PFSK-1 (cell line): Measurements from ENCODE around the gene PLA2G4B.

Source experiments
- FOXP2 ChIP-seq: optimal IDR thresholded peaks from 2 replicates; pipeline ENCODE3; 2011; ENCODE audit warnings: borderline replicate concordance, control low read depth, inconsistent platforms; ENCODE audit not compliant: insufficient read depth; ENCODE audit errors: extremely low read length, extremely low read depth
- POLR2AphosphoS5 ChIP-seq: IDR thresholded peaks from 2 replicates; pipeline ENCODE4 v1.6.1; 2012; ENCODE audit warnings: low read depth, mild to moderate bottlenecking, control low read depth, low read length, moderate library complexity
- REST ChIP-seq, 2 experiments: IDR thresholded peaks; 2 replicates each; pipeline versions ENCODE4 v1.6.1 to v1.8.0; 2011 to 2012; ENCODE audit warnings: low read depth in 2 of 2, low read length in 2 of 2, control low read depth in 1 of 2, inconsistent platforms in 1 of 2, mild to moderate bottlenecking in 1 of 2, moderate library complexity in 1 of 2; ENCODE audit not compliant: insufficient read depth in 1 of 2
- SIN3A ChIP-seq: IDR thresholded peaks from 2 replicates; pipeline ENCODE4 v1.6.1; 2012; ENCODE audit warnings: mild to moderate bottlenecking, low read length, moderate library complexity, borderline replicate concordance; ENCODE audit not compliant: insufficient read depth
- TAF1 ChIP-seq: IDR thresholded peaks from 2 replicates; pipeline ENCODE4 v1.6.1; 2012; ENCODE audit warnings: low read length, control low read depth, borderline replicate concordance; ENCODE audit not compliant: insufficient read depth

Gene PLA2G4B

GRCh38 chr15:41816788-41817187, 21.9 kb upstream of the PLA2G4B start:
- TF ChIP-seq POLR2AphosphoS5 (no peak), REST (IDR thresholded peaks at IDR 0.05; ENCODE audit: insufficient read depth in 1 of 2, low read depth in 2 of 2, low read length in 2 of 2) (no peak)

- TF ChIP-seq FOXP2 (no peak), TAF1 (no peak), SIN3A (no peak), POLR2AphosphoS5 (no peak), REST (IDR thresholded peaks at IDR 0.05; ENCODE audit: insufficient read depth in 1 of 2, low read depth in 2 of 2, low read length in 2 of 2) (no peak)
Measured at GRCh38 chr15:41817327-41817726, 21.3 kb upstream of the PLA2G4B start.

- TF ChIP-seq FOXP2 = no peak
- no peak for TF ChIP-seq REST (IDR thresholded peaks at IDR 0.05; ENCODE audit: insufficient read depth in 1 of 2, low read depth in 2 of 2, low read length in 2 of 2)
- no peak for TF ChIP-seq TAF1
- no peak for TF ChIP-seq POLR2AphosphoS5
- TF ChIP-seq SIN3A = no peak
Measured at GRCh38 chr15:41817781-41818180, 20.9 kb upstream of the PLA2G4B start.

GRCh38 chr15:41819455-41820050, 19.1 kb upstream of the PLA2G4B start:
- TF ChIP-seq FOXP2 (no peak), REST (IDR thresholded peaks at IDR 0.05; ENCODE audit: insufficient read depth in 1 of 2, low read depth in 2 of 2, low read length in 2 of 2) (no peak), TAF1 (no peak), POLR2AphosphoS5 (no peak)

- no peak for TF ChIP-seq REST (IDR thresholded peaks at IDR 0.05; ENCODE audit: insufficient read depth in 1 of 2, low read depth in 2 of 2, low read length in 2 of 2)
Measured at GRCh38 chr15:41820791-41821423, 17.7 kb upstream of the PLA2G4B start.
